Fibroblast of lung (primary cell): Measurements from ENCODE around the gene TTC21B.

Source experiments
- EZH2 ChIP-seq: IDR thresholded peaks from 2 replicates; pipeline ENCODE4 v1.5.1; 2012; ENCODE audit warnings: low read length, control low read depth, mild to moderate bottlenecking; ENCODE audit errors: missing control alignments
- TF ChIP-seq, protein P1 (sequence below), 2 donors: IDR thresholded peaks in 1 of 2; conservative IDR thresholded peaks in 1 of 2; 1 replicate in 1 of 2; 2 replicates in 1 of 2; pipeline ENCODE4 v1.5.1; 2011 to 2012; ENCODE audit warnings: low read length in 2 of 2, control low read depth in 1 of 2, inconsistent platforms in 1 of 2, low read depth in 1 of 2, mild to moderate bottlenecking in 1 of 2

DNA sequence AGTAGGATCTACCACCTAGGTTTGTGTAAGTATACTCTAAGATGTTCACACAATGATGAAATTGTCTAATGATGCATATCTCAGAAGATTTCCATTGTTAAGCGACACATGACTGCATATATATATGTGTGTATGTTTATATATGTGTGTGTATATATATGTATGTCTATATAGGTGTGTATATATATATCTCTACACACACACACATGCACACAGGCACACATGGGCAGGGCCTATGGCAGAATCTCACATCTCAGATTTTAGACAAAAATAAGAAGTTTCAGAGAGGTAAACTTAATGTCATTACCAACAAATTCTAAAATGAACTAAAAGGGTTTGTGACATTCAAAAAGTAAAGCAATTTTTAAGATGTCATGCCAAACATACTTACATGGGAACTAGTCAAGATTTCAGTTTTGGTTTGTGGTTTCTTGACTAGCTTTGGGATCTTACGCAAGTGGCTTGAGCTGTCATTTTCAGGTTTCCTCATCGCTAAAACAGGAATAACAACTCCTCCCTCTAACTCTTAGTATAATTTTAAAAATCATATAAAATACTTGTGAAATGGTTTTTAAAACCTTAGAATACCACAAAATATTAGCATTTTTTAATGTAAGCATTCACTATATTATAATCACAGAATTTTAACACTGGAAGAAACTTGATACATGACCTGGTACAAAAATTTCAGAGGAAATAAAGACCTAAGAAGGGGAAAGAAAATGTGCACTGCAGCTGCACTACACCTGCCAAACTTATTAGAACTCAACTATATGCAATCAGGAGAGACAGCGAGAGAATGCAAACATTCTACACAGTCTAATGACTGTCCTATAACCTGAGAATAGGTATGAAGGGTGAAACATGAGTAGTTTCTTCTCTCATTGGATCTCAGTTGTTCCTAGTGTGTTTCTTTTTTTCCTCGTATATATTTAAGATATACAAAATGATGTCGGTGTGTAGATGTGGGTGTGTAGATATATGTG, 75.7 kb downstream of the TTC21B start:
- TF ChIP-seq, protein P1, sequence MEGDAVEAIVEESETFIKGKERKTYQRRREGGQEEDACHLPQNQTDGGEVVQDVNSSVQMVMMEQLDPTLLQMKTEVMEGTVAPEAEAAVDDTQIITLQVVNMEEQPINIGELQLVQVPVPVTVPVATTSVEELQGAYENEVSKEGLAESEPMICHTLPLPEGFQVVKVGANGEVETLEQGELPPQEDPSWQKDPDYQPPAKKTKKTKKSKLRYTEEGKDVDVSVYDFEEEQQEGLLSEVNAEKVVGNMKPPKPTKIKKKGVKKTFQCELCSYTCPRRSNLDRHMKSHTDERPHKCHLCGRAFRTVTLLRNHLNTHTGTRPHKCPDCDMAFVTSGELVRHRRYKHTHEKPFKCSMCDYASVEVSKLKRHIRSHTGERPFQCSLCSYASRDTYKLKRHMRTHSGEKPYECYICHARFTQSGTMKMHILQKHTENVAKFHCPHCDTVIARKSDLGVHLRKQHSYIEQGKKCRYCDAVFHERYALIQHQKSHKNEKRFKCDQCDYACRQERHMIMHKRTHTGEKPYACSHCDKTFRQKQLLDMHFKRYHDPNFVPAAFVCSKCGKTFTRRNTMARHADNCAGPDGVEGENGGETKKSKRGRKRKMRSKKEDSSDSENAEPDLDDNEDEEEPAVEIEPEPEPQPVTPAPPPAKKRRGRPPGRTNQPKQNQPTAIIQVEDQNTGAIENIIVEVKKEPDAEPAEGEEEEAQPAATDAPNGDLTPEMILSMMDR (conservative IDR thresholded peaks at IDR 0.05 in 1 of 2, IDR thresholded peaks at IDR 0.05 in 1 of 2; ENCODE audit: low read depth in 1 of 2, low read length in 2 of 2) = no peak
- no peak for TF ChIP-seq EZH2
